HG03565 (cell line): ENCODE data around the gene MDFIC2.
"Not testable (repeated sequence)": the region's sequence is repeated elsewhere in the genome, so short reads cannot be mapped to it uniquely, and the experiment has no call there.

Experiments used
- ATAC-seq: cut with Tn5 transposase; IDR thresholded peaks from one replicate; pipeline ENCODE4 v1.9.1; 2021; ENCODE audit warnings: mild to moderate bottlenecking, moderate library complexity; ENCODE audit not compliant: unreplicated experiment

Gene MDFIC2

DNA sequence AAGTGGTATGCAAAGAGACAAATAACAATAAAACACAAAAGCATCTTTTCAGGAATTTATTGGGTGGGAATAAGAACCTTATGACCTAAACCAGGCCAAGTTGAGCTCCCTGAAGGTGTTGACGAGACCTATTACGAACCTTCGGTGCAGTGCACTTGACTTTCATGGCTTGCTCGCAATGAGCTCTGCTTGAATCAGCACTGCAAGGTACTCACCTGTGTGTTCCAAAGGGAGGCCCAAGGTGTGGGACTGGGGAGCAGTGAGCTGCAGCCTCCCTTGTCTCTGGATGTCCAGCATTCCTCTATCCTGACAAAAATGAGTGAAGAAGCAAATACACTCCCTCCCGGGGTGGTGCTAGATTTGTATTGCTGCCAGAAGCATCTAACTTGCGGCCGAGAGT, at the start of gene MDFIC2:
MDFIC2 (minus strand) TSS at position 303 of the 400 bp plus-strand sequence. CDS start 665 bp downstream, outside the sequence.
- no peak for ATAC-seq

- peak; percentile 95 for ATAC-seq
Measured at GRCh38 chr3:70360979-70361760, 48.7 kb upstream of the MDFIC2 start.

GRCh38 chr3:70359711-70360110, 47.3 kb upstream of the MDFIC2 start:
- ATAC-seq = no peak

GRCh38 chr3:70358978-70359580, 46.6 kb upstream of the MDFIC2 start:
- ATAC-seq = no peak

DNA sequence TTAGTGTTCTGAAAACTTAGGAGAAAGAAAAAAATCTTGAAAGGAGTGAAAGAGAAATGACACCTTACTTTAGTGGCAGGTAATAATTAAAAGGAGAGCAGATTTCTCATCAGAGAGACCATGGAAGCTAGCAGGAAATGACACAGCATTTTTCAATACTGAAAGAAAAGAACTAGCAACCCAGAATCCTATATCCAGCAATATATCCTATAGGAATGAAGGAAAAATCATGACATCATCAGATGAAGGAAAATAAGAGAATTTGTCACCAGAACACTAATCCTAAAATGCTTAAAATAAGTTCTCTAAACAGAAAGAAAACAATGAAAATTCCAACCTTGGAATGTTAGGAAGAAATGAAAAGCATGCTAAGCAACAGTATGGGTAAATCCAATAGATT, 39.8 kb upstream of the MDFIC2 start:
- ATAC-seq = no peak

- ATAC-seq = no peak
Measured at GRCh38 chr3:70342149-70342548, 29.7 kb upstream of the MDFIC2 start.

- ATAC-seq = not testable (repeated sequence)
Measured at GRCh38 chr3:70336885-70337284, 24.4 kb upstream of the MDFIC2 start.

DNA sequence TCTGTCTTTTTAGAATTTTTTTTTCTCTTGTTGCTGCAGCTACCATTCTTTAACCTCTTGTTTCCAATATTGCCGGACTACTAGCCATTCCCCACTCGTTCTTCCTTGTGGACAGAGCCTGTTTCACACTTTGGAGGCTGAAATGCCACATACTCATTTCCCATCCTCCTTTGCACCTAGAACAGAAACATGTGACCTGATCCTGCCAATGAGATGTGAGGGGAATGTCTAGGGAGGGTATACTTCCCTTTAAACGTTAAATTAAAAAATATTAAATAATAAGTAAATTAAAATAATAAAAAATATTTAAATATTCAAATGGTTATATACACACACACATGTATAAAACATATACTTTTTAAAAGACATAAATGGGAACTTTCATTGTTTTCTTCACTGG, 20.6 kb upstream of the MDFIC2 start:
- no peak for ATAC-seq

- no peak for ATAC-seq
Measured at GRCh38 chr3:70315021-70315420, 2.6 kb upstream of the MDFIC2 start.

GRCh38 chr3:70310809-70311208, 1.6 kb downstream of the MDFIC2 start:
- ATAC-seq = no peak

GRCh38 chr3:70309591-70309990, 2.8 kb downstream of the MDFIC2 start:
- ATAC-seq = no peak

- no peak for ATAC-seq
Measured at GRCh38 chr3:70308760-70309159, 3.7 kb downstream of the MDFIC2 start.

- no peak for ATAC-seq
Measured at GRCh38 chr3:70306736-70307135, 5.7 kb downstream of the MDFIC2 start.

- no peak for ATAC-seq
Measured at GRCh38 chr3:70298385-70298784, 14.1 kb downstream of the MDFIC2 start.

GRCh38 chr3:70291097-70291482, 21.3 kb downstream of the MDFIC2 start:
- ATAC-seq = no peak

DNA sequence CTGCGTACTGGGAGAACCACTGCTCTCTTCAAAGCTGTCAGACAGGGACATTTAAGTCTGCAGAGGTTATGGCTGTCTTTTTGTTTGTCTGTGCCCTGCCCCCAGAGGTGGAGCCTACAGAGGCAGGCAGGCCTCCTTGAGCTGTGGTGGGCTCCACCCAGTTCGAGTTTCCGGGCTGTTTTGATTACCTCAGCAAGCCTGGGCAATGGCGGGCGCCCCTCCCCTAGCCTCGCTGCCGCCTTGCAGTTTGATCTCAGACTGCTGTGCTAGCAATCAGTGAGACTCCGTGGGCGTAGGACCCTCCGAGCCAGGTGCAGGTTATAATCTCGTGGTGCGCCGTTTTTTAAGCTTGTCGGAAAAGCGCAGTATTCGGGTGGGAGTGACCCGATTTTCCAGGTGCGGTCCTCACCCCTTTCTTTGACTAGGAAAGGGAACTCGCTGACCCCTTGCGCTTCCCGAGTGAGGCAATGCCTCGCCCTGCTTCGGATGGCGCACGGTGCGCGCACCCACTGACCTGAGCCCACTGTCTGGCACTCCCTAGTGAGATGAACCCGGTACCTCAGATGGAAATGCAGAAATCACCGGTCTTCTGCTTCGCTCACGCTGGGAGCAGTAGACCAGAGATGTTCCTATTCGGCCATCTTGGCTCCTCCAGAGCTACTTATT, 21.9 kb downstream of the MDFIC2 start:
- not testable (repeated sequence) for ATAC-seq

- no peak for ATAC-seq
Measured at GRCh38 chr3:70281663-70282062, 30.8 kb downstream of the MDFIC2 start.

DNA sequence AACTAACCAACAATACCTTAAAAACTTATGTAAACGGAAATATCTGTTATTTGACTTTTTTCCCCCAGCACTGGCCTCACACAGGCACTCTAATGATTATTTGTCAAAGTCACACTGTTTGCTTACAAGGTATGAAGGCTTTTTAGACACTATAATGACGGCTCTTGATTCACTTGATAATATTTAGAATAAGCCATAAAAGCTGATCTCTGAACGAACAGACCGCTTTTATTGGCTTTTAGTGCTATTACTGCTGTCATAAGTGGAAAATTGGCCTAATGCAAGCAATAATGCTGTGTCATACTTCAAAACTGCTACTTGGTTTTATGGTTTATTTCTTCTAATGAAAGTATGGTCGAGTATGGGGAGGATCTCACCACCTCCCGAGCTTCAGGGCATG, 35.1 kb downstream of the MDFIC2 start:
- no peak for ATAC-seq

GRCh38 chr3:70276901-70277300, 35.5 kb downstream of the MDFIC2 start:
- ATAC-seq = no peak

GRCh38 chr3:70273492-70273891, 38.9 kb downstream of the MDFIC2 start:
- ATAC-seq = no peak

DNA sequence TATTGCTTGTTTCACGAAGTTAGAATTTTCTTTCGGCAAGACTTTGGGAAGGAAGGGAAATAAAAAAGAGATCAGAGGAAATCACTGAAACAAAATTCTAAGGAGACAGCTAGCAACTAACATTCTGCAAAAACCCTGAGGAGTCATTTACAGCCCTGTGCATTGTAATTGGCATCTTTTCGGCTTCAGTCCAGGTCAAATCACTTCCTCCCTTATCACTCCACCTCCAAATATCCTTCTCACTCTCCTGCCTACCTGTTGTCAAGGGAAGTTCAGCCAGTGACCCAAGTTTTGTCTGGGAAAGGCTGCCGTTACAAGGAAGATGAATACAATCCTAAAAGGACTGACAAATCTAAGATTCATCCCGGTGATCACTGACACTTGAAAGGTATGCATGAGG, 39.6 kb downstream of the MDFIC2 start:
- ATAC-seq = no peak
